ENCODE measurements around the gene EPB41L3.

EPB41L3 gene

DNA sequence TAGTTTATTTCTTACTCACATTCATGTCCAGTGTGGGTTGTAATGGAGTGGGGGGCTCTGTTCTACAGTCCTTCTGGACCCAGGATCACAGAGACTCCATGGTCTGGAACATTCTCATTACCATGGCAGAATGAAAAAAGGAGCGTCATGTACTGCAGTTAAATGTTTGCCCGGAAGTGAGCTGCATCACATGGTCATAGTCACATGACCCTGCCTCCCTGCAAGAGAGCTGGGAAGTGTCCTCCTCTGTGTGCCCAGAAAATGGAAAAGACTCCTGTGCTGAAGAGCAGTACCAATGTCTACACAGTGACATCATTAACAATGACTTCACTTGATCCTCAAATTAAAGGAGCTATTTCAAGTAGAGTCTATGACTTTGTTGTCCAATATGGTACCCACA is 174.3 kb downstream of the EPB41L3 start:
- TF ChIP-seq, protein P1, sequence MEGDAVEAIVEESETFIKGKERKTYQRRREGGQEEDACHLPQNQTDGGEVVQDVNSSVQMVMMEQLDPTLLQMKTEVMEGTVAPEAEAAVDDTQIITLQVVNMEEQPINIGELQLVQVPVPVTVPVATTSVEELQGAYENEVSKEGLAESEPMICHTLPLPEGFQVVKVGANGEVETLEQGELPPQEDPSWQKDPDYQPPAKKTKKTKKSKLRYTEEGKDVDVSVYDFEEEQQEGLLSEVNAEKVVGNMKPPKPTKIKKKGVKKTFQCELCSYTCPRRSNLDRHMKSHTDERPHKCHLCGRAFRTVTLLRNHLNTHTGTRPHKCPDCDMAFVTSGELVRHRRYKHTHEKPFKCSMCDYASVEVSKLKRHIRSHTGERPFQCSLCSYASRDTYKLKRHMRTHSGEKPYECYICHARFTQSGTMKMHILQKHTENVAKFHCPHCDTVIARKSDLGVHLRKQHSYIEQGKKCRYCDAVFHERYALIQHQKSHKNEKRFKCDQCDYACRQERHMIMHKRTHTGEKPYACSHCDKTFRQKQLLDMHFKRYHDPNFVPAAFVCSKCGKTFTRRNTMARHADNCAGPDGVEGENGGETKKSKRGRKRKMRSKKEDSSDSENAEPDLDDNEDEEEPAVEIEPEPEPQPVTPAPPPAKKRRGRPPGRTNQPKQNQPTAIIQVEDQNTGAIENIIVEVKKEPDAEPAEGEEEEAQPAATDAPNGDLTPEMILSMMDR (IDR thresholded peaks at IDR 0.05; ENCODE audit: low read depth, low read length), result no peak
- no peaks in the 10 kb centered on the region for H3K9me3 ChIP-seq (ENCODE audit: severe bottlenecking)

DNA sequence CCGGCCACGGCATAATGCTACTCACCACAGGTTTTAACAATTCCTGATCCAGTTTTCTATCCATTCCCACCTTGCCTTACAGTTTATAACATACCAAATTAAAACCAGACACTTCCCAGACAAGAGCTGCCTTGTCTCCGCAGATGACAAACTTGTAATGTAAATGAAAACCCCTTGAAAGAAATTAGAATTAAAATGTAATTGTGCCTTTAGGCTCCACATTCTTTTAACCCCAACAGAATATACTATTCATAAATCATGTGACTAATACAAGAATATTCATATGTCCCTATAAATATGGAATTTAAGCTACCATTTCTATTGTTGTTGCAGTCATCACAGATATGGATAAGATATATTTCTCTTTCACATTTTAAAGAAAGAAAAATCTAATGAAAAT is 178.4 kb downstream of the EPB41L3 start:
- Histone ChIP-seq H3K4me3 (ENCODE audit: low read depth, low read length) (no peak overlapping the region), H3K27me3 (ENCODE audit: insufficient read depth, low read depth, severe bottlenecking) (no peaks in the 10 kb centered on the region), H3K27ac (no peak overlapping the region), H3K9me3 (ENCODE audit: severe bottlenecking) (no peaks in the 10 kb centered on the region), H3K36me3 (no peaks in the 10 kb centered on the region)
- TF ChIP-seq, protein P1 (IDR thresholded peaks at IDR 0.05; ENCODE audit: low read depth, low read length), result no peak
- no peak for DNase-seq

More for the DNA sequence above, 174.3 kb downstream of the EPB41L3 start:
- no peak overlapping the region for H3K4me3 ChIP-seq (ENCODE audit: low read depth, low read length)
- H3K27me3 ChIP-seq (ENCODE audit: insufficient read depth, low read depth, severe bottlenecking), result no peaks in the 10 kb centered on the region
- H3K36me3 ChIP-seq, result no peaks in the 10 kb centered on the region
- H3K27ac ChIP-seq, result no peak overlapping the region
- DNase-seq, result no peak

DNA sequence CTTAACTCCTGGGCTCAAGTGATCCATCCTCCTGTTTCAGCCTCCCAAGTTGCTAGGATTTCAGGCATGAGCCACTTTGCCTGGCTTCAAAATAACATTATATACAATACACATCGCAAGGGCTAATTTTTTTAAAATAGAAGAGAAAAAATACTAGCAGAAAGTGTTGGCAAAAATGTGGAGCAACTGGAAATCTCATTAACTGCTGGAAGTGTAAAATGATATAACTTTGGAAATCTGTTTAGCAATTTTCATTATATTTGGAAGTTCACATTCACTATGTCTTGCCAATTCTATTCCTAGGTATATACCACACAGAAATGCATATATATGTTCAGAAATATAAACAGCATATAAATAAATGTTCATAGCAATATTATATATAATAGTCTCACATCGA is 193.2 kb downstream of the EPB41L3 start:
- TF ChIP-seq, protein P1 (IDR thresholded peaks at IDR 0.05; ENCODE audit: low read depth, low read length), result no peak
- Histone ChIP-seq H3K4me3 (ENCODE audit: low read depth, low read length) (no peak overlapping the region), H3K9me3 (ENCODE audit: severe bottlenecking) (no peaks in the 10 kb centered on the region), H3K36me3 (no peaks in the 10 kb centered on the region), H3K27me3 (ENCODE audit: insufficient read depth, low read depth, severe bottlenecking) (no peaks in the 10 kb centered on the region), H3K27ac (no peak overlapping the region)
- DNase-seq, result no peak
